HG03064 (cell line): ENCODE results near the gene FOSL2.

ENCODE experiments used
- ATAC-seq: cut with Tn5 transposase; IDR thresholded peaks from one replicate; pipeline ENCODE4 v1.9.1; 2021; ENCODE audit warnings: low read depth; ENCODE audit not compliant: unreplicated experiment

FOSL2 gene

GRCh38 chr2:28427741-28428415, 35.2 kb downstream of the FOSL2 start:
- ATAC-seq: no peak

GRCh38 chr2:28428486-28428885, 35.8 kb downstream of the FOSL2 start:
- no peak for ATAC-seq

DNA sequence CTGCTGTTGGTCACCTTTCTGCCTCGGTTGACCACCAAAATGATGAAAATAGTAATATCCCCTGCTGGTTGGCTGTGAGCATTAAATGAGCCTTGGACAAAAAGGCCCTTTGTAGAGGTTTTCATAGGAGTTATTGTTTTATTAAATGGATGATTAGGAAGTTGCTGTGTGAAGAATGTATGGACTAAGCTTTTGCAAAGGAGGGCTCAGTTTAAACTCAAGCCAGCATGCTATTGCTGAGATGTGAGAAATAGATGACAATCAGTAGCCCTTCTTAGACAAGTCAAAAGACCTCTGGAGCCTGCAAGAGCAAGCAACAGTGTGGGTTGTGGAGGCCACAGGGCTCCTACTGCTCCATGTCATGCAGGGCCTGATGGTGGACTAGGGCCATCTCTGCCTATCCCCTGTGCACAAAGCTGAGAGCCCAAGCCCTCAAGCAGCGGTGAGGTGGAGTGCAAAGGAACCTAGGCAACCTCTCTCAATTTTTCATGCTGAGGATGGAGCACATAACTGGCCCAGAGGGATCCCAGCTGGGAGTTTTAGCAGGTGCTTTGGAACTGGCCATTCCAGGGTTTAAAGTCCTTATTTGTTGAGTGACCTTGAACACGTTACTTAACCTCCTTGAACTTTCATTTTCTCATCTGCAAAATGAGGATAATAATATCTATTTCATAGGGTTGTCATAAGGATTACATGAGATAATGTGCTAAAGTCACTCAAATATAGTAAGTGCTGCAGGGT, 37.1 kb downstream of the FOSL2 start:
- no peak for ATAC-seq

GRCh38 chr2:28430377-28430765, 37.7 kb downstream of the FOSL2 start:
- ATAC-seq: no peak

DNA sequence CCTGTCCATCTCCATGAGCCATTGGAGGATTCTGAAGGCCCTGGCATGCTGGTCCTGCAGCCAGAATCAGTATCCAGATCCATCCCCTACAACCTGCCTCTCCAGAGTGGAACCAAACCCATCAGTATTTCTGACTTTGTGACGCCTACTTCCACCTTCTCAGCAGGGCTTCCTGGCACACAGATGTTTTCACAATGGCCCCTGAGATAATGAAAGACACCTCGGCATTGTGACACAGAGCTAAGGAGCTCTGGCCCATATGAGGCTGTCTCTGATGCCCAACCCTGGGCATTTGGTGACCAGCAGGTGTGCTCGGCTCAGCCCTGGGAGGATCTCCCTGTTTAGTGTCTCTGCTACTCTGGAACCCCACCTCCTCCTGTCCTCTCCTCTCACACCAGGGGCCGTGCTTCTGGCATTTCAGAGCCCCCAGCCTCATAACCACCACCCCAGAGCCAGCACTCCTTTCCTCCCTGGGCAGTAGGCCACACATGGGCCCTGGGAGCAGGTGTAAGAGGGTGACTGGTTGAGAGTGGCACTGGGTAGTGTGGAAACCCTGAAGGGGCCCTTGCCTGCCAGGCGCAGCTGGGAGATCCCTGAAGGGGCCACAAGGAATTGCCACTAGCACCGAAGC, 38.2 kb downstream of the FOSL2 start:
- ATAC-seq: no peak

DNA sequence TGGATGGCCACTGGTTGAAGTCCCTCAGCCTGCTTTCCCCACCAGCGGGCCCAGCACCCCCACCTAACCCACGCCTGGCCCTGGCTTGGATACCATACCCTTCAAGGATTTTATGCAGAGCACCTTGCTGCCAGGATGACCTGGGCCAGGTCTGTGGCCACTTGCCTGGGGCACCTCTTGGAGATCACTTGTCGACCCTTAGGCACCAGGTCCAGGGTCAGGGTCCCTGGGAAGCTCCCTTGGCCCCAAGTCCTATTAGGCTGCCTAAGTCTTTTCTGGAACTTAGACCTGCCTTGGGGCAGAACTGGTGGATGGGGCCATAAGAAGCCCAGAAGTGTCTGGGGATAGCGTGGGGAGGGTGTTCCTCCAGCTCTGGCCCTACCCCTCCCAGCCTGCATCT, 39.1 kb downstream of the FOSL2 start:
- no peak for ATAC-seq

GRCh38 chr2:28432362-28432761, 39.7 kb downstream of the FOSL2 start:
- no peak for ATAC-seq

- ATAC-seq: no peak
Observed at GRCh38 chr2:28433215-28433614, 40.6 kb downstream of the FOSL2 start.

GRCh38 chr2:28433935-28434599, 41.4 kb downstream of the FOSL2 start:
- ATAC-seq: no peak

DNA sequence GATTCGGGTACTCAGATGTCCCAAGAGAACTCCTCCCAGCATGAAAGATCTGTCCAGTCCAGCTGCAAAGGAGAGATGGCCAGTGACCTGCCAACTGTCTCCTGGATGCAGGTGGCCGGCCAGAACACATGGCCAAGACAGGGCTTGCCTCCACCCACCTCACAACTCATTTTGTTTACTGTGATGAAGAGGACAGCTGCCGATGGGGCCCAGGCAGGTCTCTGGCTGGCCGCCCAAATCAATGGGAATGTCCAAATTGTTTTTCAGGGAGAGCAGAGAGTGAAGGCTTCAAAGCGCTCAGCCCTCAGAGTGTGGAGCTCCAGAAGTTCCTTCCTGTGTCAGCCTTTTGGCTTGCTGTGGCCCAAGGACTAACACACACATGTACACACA, 41.9 kb downstream of the FOSL2 start:
- no peak for ATAC-seq

DNA sequence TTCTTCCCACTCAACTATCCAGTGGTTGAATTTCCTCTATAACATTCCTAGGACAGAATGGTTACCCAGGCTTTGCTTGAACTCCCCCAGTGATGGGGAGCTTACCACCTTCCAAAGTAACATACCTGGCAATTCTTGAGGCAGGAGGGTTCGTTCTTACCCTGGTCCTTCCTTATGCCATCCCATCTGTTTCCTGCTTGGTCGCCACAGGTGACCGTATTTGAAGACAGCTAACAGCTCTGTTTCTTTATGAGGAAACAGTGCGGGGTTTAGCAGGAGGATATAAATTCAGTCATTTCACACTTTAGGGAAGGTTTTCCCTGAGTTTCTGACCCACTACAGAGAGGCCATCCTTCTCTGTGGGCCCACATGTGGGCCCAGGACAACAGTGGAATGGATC, 42.6 kb downstream of the FOSL2 start:
- ATAC-seq: no peak

DNA sequence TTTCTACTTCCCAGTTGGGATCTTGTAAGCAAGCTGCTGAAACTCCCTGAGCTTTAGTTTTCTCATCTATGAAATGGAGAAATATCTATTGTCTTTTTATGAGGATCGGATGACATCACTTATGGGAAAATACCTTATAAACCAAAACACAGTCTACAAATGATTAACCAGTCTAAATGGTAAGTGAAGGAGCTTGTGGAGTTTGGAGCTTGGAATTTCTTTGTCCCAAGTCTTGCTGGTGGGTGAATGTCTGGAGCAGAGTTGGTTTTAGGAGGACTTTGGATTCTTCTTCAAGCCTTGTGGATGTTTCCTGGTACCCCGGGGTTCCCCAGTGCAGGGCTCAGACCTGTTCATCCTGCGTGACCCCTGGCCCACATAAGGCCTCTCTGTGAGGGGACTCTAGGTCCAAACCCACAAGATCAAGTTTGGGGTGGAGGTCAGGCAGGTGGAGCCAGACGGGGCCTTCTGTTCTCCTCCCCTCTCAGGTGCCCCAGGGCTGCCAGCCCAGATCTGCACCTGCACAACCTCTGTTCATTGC, 43.2 kb downstream of the FOSL2 start:
- no peak for ATAC-seq

DNA sequence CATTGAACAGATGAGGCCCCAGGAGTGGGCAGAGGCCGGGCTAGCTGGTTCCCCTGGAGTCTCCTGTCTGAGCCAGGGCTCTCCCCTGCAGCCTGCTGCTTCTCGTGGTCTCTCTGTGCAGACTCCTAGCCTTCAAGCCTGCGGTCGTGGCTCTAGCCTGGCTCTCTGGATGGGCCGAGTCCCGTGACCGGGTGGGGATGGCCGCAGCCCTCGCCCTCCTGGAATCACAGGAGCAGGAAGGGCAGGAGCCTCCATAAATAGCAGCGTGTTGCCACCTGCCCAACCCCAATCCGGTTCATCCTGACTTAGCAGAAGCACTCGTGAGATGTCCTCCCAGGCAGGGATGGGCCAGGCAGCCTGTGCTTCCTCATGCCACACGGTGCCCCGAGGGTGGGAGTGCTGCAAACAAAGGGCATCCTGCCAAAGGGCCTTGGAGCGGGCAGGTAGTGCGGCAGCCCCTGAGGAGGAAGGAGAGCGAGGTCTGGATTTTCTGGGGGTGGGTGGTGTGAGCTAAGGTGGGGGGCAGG, 43.9 kb downstream of the FOSL2 start:
- no peak for ATAC-seq

- no peak for ATAC-seq
Observed at GRCh38 chr2:28437149-28437835, 44.6 kb downstream of the FOSL2 start.

GRCh38 chr2:28437918-28438317, 45.3 kb downstream of the FOSL2 start:
- no peak for ATAC-seq

DNA sequence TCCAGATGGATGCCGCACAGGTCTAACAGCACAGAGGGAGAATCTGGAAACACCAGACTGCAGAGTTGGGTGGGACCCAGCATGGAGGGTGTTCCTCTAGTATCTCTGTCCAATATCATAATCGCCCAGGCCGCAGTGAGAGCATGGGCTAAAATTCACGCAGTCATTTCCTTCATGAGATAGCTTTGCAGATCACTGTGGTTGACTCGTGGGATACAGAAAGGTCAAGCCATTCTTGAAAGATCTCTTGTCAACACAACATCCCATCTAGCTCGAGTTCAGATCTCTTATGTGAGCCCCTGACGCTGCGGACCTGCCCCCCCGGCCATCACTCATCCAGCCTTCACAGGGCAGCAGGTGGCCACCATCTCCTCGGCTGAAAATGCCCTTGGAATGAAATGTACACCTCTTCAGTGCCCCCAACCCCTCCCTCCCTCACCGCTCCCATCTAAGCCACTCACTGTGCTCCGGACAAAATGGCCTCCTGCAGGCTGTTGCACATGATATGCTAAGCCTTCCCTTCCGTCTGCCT, 45.9 kb downstream of the FOSL2 start:
- no peak for ATAC-seq

GRCh38 chr2:28439127-28439526, 46.5 kb downstream of the FOSL2 start:
- ATAC-seq: no peak

GRCh38 chr2:28439763-28440162, 47.1 kb downstream of the FOSL2 start:
- no peak for ATAC-seq

GRCh38 chr2:28442328-28442727, 49.7 kb downstream of the FOSL2 start:
- ATAC-seq: no peak

- no peak for ATAC-seq
Observed at GRCh38 chr2:28444956-28445355, 52.3 kb downstream of the FOSL2 start.
